ENCODE results near the gene KIAA1671.

- TF ChIP-seq, protein P1, sequence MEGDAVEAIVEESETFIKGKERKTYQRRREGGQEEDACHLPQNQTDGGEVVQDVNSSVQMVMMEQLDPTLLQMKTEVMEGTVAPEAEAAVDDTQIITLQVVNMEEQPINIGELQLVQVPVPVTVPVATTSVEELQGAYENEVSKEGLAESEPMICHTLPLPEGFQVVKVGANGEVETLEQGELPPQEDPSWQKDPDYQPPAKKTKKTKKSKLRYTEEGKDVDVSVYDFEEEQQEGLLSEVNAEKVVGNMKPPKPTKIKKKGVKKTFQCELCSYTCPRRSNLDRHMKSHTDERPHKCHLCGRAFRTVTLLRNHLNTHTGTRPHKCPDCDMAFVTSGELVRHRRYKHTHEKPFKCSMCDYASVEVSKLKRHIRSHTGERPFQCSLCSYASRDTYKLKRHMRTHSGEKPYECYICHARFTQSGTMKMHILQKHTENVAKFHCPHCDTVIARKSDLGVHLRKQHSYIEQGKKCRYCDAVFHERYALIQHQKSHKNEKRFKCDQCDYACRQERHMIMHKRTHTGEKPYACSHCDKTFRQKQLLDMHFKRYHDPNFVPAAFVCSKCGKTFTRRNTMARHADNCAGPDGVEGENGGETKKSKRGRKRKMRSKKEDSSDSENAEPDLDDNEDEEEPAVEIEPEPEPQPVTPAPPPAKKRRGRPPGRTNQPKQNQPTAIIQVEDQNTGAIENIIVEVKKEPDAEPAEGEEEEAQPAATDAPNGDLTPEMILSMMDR (IDR thresholded peaks at IDR 0.05), result no peak
- TF ChIP-seq EZH2 (IDR thresholded peaks at IDR 0.05; ENCODE audit: borderline replicate concordance, insufficient read depth, low read depth, low read length, poor library complexity, severe bottlenecking), result no peak
These were observed 208.8 kb downstream of the KIAA1671 start for GRCh38 chr22:25161017-25161915.
